ENCODE measurements around the gene TUT1.
A peak's percentile ranks its signal among the peaks of the same experiment; 100 is the strongest.

TUT1 gene

DNA sequence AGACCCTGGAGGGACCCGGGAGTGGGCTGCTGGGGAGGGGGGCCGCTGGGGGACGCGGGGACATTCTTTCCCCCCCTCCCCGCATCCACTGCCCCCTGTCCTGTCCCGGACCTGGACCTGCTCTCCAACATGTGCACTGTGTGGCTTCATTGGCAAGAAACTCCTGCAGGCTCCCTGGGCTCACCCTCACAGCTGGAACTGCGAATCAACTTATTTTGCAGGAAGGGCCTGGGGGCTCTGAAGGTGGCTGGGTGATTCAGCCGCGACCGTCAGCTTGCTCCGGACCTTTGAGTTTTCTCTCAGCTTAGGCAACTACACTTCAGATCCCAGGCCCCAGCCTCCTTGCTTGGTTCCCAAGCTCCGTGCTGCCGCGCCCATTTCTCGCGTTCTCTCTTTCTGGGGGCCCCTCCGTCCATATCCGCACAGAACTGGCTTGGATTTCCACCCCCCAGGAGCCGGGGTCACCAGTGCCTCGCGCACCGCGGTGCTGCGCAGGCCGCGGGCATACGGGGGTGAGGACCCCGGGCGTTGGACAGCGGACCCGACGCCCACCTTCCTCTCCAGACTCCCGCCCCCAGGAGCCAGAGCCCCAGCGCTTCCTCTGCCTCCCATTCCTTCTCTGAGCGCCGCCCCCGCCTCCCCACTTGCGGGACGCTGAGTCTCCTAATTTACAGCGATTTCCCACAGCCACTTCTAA lies 44.2 kb downstream of the TUT1 start:
- Histone ChIP-seq H3K4me2 (ENCODE audit: insufficient read depth, low read length, poor library complexity, severe bottlenecking) (peak overlapping the region; percentile 97), H2BK12ac (ENCODE audit: low read length) (peak overlapping the region; percentile 16), H2AFZ (ENCODE audit: low read length) (peak overlapping the region; percentile 83), H4K91ac (ENCODE audit: low read depth, low read length, poor library complexity) (no peak overlapping the region), H3K4me1 (ENCODE audit: control insufficient read depth in 2 of 2, insufficient read depth in 1 of 2, low read depth in 1 of 2, low read length in 2 of 2) (peaks cover 37 to 38% of the 10 kb centered on the region in 2 donors), H2AK5ac (ENCODE audit: low read depth, low read length) (peak overlapping the region; percentile 43), H2BK5ac (ENCODE audit: low read length) (peak overlapping the region; percentile 67), H4K8ac (ENCODE audit: low read depth, low read length) (no peak overlapping the region), H3K79me1 (ENCODE audit: low read depth, low read length) (peaks cover 3% of the 10 kb centered on the region), H3K4ac (ENCODE audit: low read length) (no peak overlapping the region), H3K27ac (replicated peaks; ENCODE audit: low read length) (no peak overlapping the region), H3K14ac (ENCODE audit: low read length) (no peak overlapping the region), H3K9ac (ENCODE audit: low read depth, low read length, poor library complexity) (peak overlapping the region; percentile 30), H3K9me3 (replicated peaks in 1 of 2; ENCODE audit: control insufficient read depth in 2 of 2, insufficient read depth in 1 of 2, low read depth in 1 of 2, low read length in 2 of 2) (no peaks in the 10 kb centered on the region), H3K36me3 (replicated peaks in 1 of 2; ENCODE audit: control insufficient read depth in 2 of 2, insufficient read depth in 2 of 2, low read length in 2 of 2) (no peaks in the 10 kb centered on the region), H2BK15ac (ENCODE audit: low read length) (peak overlapping the region; percentile 92), H3K27me3 (ENCODE audit: control insufficient read depth in 3 of 3, insufficient read depth in 3 of 3, low read depth in 1 of 3, low read length in 3 of 3) (peaks cover 21 to 63% (median 47%) of the 10 kb centered on the region in 3 experiments), H3K23ac (ENCODE audit: low read depth, low read length, poor library complexity) (peak overlapping the region; percentile 12), H3K4me3 (ENCODE audit: low read length in 2 of 2) (peak overlapping the region; percentile 16 to 70), H2BK120ac (ENCODE audit: low read depth, low read length) (peak overlapping the region; percentile 62), H3K18ac (ENCODE audit: low read length) (peak overlapping the region; percentile 90)
- no CpG with 5 or more reads among the region's 40 CpGs for WGBS, 2 donors (ENCODE audit: extremely low coverage in 2 of 2, insufficient read length in 2 of 2, insufficient replicate concordance in 1 of 2)
- DNase-seq (ENCODE audit: low spot score): no peak

DNA sequence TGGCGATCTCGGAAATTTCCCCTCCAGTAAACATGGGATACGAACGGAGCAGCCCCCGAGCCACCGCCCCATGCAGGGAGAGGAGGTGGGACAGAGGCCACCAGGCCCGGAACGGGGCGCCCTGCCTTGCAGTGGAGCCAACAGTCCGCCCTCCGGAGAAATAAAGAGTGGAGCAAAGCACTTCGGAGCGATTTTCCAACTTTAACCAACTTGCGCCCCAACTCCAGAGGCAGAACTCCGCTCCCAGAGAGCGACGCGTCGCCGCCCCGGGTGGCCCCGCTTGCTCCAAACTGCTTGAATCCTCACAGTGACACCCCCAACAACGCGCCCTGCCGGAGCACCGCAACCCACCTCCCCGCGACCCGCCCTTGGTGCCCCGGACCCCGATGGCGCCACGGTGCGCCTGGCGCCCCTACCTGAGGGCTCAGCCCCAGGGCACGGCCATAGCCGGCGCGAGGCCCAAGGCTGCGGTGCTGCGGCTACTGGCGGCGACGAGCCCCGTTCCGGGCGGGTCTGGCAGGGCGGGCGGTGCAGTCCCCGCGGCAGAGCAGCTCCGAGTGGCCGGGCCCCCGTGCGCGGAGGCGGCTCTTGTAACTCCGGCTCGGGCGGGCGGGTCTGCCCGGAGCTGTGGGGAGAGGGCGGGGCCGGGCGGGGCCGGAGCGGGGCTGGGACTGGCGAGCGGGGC lies 44.9 kb downstream of the TUT1 start, which contains the start of gene AHNAK:
Gene AHNAK (minus strand): TSS at position 563 of the 685 bp plus-strand sequence. CDS start 10,708 bp downstream, outside the sequence.
- Histone ChIP-seq H3K79me1 (ENCODE audit: low read depth, low read length) (peaks cover 5% of the 10 kb centered on the region), H3K4me3 (ENCODE audit: low read length in 2 of 2) (peak within 1 kb of the TSS; percentile 45 to 96), H3K4me2 (ENCODE audit: insufficient read depth, low read length, poor library complexity, severe bottlenecking) (peak within 1 kb of the TSS; percentile 97), H2AFZ (ENCODE audit: low read length) (peak within 1 kb of the TSS; percentile 83), H3K23ac (ENCODE audit: low read depth, low read length, poor library complexity) (peak within 1 kb of the TSS; percentile 95), H3K27ac (replicated peaks; ENCODE audit: low read length) (peak within 1 kb of the TSS; percentile 8), H3K27me3 (ENCODE audit: control insufficient read depth in 3 of 3, insufficient read depth in 3 of 3, low read depth in 1 of 3, low read length in 3 of 3) (peaks cover 21 to 65% (median 47%) of the 10 kb centered on the region in 3 experiments), H3K18ac (ENCODE audit: low read length) (peak within 1 kb of the TSS; percentile 97), H2BK12ac (ENCODE audit: low read length) (peak within 1 kb of the TSS; percentile 65), H2AK5ac (ENCODE audit: low read depth, low read length) (peak within 1 kb of the TSS; percentile 88), H2BK120ac (ENCODE audit: low read depth, low read length) (peak within 1 kb of the TSS; percentile 89), H3K9ac (ENCODE audit: low read depth, low read length, poor library complexity) (peak within 1 kb of the TSS; percentile 91), H4K91ac (ENCODE audit: low read depth, low read length, poor library complexity) (no peak within 1 kb of the TSS), H2BK5ac (ENCODE audit: low read length) (peak within 1 kb of the TSS; percentile 67), H4K8ac (ENCODE audit: low read depth, low read length) (no peak within 1 kb of the TSS), H3K9me3 (replicated peaks in 1 of 2; ENCODE audit: control insufficient read depth in 2 of 2, insufficient read depth in 1 of 2, low read depth in 1 of 2, low read length in 2 of 2) (no peaks in the 10 kb centered on the region), H3K36me3 (replicated peaks in 1 of 2; ENCODE audit: control insufficient read depth in 2 of 2, insufficient read depth in 2 of 2, low read length in 2 of 2) (no peaks in the 10 kb centered on the region), H3K4me1 (ENCODE audit: control insufficient read depth in 2 of 2, insufficient read depth in 1 of 2, low read depth in 1 of 2, low read length in 2 of 2) (peaks cover 34 to 38% of the 10 kb centered on the region in 2 donors), H2BK15ac (ENCODE audit: low read length) (peak within 1 kb of the TSS; percentile 99), H3K14ac (ENCODE audit: low read length) (peak within 1 kb of the TSS; percentile 95), H3K4ac (ENCODE audit: low read length) (peak within 1 kb of the TSS; percentile 40)
- DNase-seq (ENCODE audit: low spot score): peak; percentile 61
- WGBS, 2 donors (ENCODE audit: extremely low coverage in 2 of 2, insufficient read length in 2 of 2, insufficient replicate concordance in 1 of 2): no CpG with 5 or more reads among the region's 69 CpGs

DNA sequence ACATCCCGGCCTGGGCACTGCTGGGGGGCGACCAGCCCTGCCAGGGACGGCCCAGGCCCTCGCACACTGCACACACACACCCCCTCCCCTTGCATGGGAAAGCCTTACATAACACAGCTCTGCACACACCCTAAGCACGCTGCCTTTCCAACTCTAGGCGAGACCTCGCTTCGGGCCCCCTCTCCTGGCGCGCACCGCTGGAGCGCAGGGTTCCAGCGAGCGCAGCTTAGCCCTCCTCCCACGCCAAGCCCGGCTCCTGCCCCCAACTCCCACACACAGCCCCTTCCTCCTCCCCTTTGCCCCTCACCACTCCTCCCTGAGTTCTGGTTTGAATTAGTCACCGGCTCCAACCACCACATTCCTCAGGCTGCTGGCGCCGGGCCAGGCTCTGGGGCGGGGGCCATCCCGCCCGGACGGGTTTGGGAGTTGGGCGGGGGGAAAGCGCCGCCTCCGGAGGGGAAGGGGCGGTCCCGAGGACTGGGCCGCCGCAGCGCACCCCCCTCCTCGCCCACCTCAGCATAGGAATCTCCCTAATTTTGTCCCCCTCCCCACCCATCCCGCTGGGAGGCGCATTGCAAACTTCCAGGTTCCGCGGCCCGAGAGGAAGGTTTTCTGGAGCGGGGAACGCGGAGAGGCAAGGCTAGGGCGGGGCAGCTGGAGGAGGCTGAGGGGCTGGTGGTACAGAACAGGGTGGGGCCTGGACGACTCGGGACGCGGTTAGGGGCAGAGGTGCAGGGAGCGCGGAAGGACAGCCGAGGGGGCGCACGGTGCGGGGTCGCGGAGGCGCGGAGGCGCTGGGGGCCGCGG lies 45.7 kb downstream of the TUT1 start:
- Histone ChIP-seq H3K9me3 (replicated peaks in 1 of 2; ENCODE audit: control insufficient read depth in 2 of 2, insufficient read depth in 1 of 2, low read depth in 1 of 2, low read length in 2 of 2) (no peaks in the 10 kb centered on the region), H2BK120ac (ENCODE audit: low read depth, low read length) (peak overlapping the region; percentile 89)

More for the DNA sequence above, 45.7 kb downstream of the TUT1 start:
- Histone ChIP-seq H2BK12ac (ENCODE audit: low read length) (peak overlapping the region; percentile 88), H2AFZ (ENCODE audit: low read length) (peak overlapping the region; percentile 83), H3K36me3 (replicated peaks in 1 of 2; ENCODE audit: control insufficient read depth in 2 of 2, insufficient read depth in 2 of 2, low read length in 2 of 2) (no peaks in the 10 kb centered on the region), H3K27ac (replicated peaks; ENCODE audit: low read length) (peak overlapping the region; percentile 8), H2BK5ac (ENCODE audit: low read length) (peak overlapping the region; percentile 57), H3K4me1 (ENCODE audit: control insufficient read depth in 2 of 2, insufficient read depth in 1 of 2, low read depth in 1 of 2, low read length in 2 of 2) (peaks cover 33 to 43% of the 10 kb centered on the region in 2 donors), H4K91ac (ENCODE audit: low read depth, low read length, poor library complexity) (no peak overlapping the region), H2AK5ac (ENCODE audit: low read depth, low read length) (peak overlapping the region; percentile 88), H3K9ac (ENCODE audit: low read depth, low read length, poor library complexity) (peak overlapping the region; percentile 91), H3K18ac (ENCODE audit: low read length) (peak overlapping the region; percentile 97), H3K23ac (ENCODE audit: low read depth, low read length, poor library complexity) (peak overlapping the region; percentile 98), H4K8ac (ENCODE audit: low read depth, low read length) (no peak overlapping the region), H3K14ac (ENCODE audit: low read length) (peak overlapping the region; percentile 90), H2BK15ac (ENCODE audit: low read length) (peak overlapping the region; percentile 99), H3K79me1 (ENCODE audit: low read depth, low read length) (peaks cover 5% of the 10 kb centered on the region), H3K4me2 (ENCODE audit: insufficient read depth, low read length, poor library complexity, severe bottlenecking) (peak overlapping the region; percentile 97), H3K4me3 (ENCODE audit: low read length in 2 of 2) (peak overlapping the region; percentile 45 to 96), H3K27me3 (ENCODE audit: control insufficient read depth in 3 of 3, insufficient read depth in 3 of 3, low read depth in 1 of 3, low read length in 3 of 3) (peaks cover 21 to 69% (median 47%) of the 10 kb centered on the region in 3 experiments), H3K4ac (ENCODE audit: low read length) (no peak overlapping the region)
- peak; percentile 78 for DNase-seq (ENCODE audit: low spot score)
- WGBS, 2 donors (ENCODE audit: extremely low coverage in 2 of 2, insufficient read length in 2 of 2, insufficient replicate concordance in 1 of 2): no CpG with 5 or more reads among the region's 59 CpGs

Measured in neuronal stem cell (in vitro differentiated cells).